A549 (cell line): ENCODE results near the gene PHF23.

Source experiments
- FOXS1 ChIP-seq: fragments of 250-450 bp; sonication (Bioruptor Pico); IDR thresholded peaks from 2 replicates; pipeline ENCODE4 v1.5.0; 2020; ENCODE audit warnings: mild to moderate bottlenecking, moderate library complexity
- NPAS2 ChIP-seq: fragments of 250-450 bp; sonication (Bioruptor Pico); IDR thresholded peaks from 2 replicates; pipeline ENCODE4 v1.8.0; 2022; ENCODE audit warnings: mild to moderate bottlenecking, moderate library complexity, borderline replicate concordance
- POLR2A ChIP-seq: IDR thresholded peaks from 2 replicates; pipeline ENCODE4 v1.6.1; 2012; ENCODE audit warnings: mild to moderate bottlenecking, low read length
- RAD21 ChIP-seq, 2 experiments: fragments of >200 bp in 1 of 2; sonication (Bioruptor Twin) in 1 of 2; formaldehyde crosslinking in 1 of 2; IDR thresholded peaks in 1 of 2; conservative IDR thresholded peaks in 1 of 2; 2 replicates in 1 of 2; 3 replicates in 1 of 2; pipeline ENCODE4 v1.6.1; 2012 to 2018; ENCODE audit warnings: inconsistent platforms in 1 of 2
- SMC3 ChIP-seq: fragments of >200 bp; sonication (Bioruptor Twin); formaldehyde crosslinking; IDR thresholded peaks from 3 replicates; pipeline ENCODE4 v1.6.1; 2018; ENCODE audit warnings: inconsistent platforms
- TP53 ChIP-seq: fragments of 250-450 bp; sonication (Bioruptor Pico); IDR thresholded peaks from 2 replicates; pipeline ENCODE4 v1.5.0; 2021; ENCODE audit warnings: mild to moderate bottlenecking, moderate library complexity
- ZSCAN20 ChIP-seq: fragments of 250-450 bp; sonication (Bioruptor Pico); IDR thresholded peaks from 2 replicates; pipeline ENCODE4 v1.8.0; 2022; ENCODE audit warnings: mild to moderate bottlenecking, moderate library complexity
- TF ChIP-seq, protein P1 (sequence below): fragments of >200 bp; sonication (Bioruptor Twin); formaldehyde crosslinking; IDR thresholded peaks from 3 replicates; pipeline ENCODE4 v1.5.1; 2016
- TF ChIP-seq, protein P2 (sequence below): fragments of 200-600 bp; sonication (generic); IDR thresholded peaks from 2 replicates; pipeline ENCODE4 v1.6.1; 2016; ENCODE audit warnings: antibody characterized with exemption, mild to moderate bottlenecking, moderate library complexity
- TF ChIP-seq, protein P3 (sequence below): IDR thresholded peaks from 2 replicates; pipeline ENCODE4 v1.6.1; 2012

DNA sequence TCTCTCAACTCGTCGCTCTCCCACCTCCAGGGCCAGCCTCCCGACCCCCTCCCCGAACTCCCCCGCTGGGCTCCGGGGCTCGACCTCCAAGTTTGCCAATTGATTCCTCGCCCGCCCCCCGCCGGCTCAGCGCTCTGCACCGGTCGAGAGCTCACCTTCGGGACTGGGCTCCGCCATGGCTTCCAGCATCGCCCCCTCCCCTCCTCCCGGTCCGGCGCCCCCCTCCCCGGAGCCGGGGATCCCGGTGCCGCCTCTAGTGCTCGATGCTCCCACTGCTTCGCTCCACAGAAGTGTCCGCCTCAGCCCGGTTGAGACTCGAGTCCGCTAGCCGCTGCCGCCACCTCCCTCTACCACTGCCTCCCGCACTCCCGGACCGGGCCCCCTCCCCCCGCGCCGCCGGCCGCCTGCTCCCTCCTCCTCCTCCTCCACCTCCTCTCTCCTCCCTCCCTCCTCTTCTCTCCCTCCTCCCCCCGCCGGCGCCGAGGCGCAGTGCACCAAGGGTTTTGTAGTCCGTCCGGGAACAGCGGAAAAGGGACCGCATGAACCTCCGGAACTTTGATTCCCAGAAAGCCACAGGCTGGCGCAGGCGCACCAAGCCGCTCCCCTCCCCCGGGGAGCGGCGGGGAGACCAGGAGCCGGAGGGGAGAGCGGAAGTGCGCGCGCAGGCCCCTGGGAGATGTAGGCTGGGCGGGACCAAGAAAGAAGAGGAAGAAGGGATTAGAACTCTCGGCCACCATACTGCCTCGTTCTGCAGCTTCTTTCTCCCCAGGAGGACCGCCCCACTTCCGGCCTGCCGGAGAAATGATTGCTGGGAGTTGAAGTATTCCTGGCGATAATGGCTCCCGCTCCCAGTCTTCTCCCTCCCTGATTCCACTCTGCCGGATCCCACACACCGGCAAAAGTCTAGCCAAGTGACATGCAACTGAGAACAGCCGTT, at the start of gene PHF23:
- TF ChIP-seq, protein P1, sequence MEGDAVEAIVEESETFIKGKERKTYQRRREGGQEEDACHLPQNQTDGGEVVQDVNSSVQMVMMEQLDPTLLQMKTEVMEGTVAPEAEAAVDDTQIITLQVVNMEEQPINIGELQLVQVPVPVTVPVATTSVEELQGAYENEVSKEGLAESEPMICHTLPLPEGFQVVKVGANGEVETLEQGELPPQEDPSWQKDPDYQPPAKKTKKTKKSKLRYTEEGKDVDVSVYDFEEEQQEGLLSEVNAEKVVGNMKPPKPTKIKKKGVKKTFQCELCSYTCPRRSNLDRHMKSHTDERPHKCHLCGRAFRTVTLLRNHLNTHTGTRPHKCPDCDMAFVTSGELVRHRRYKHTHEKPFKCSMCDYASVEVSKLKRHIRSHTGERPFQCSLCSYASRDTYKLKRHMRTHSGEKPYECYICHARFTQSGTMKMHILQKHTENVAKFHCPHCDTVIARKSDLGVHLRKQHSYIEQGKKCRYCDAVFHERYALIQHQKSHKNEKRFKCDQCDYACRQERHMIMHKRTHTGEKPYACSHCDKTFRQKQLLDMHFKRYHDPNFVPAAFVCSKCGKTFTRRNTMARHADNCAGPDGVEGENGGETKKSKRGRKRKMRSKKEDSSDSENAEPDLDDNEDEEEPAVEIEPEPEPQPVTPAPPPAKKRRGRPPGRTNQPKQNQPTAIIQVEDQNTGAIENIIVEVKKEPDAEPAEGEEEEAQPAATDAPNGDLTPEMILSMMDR = no peak
- TF ChIP-seq NPAS2 (no peak), ZSCAN20 (CRISPR knock-in tag) (no peak), SMC3 (no peak), RAD21 (conservative IDR thresholded peaks at IDR 0.05 in 1 of 2, IDR thresholded peaks at IDR 0.05 in 1 of 2) (no peak), POLR2A (peak; percentile 70), FOXS1 (no peak), TP53 (CRISPR knock-in tag) (no peak)
- TF ChIP-seq, protein P2, sequence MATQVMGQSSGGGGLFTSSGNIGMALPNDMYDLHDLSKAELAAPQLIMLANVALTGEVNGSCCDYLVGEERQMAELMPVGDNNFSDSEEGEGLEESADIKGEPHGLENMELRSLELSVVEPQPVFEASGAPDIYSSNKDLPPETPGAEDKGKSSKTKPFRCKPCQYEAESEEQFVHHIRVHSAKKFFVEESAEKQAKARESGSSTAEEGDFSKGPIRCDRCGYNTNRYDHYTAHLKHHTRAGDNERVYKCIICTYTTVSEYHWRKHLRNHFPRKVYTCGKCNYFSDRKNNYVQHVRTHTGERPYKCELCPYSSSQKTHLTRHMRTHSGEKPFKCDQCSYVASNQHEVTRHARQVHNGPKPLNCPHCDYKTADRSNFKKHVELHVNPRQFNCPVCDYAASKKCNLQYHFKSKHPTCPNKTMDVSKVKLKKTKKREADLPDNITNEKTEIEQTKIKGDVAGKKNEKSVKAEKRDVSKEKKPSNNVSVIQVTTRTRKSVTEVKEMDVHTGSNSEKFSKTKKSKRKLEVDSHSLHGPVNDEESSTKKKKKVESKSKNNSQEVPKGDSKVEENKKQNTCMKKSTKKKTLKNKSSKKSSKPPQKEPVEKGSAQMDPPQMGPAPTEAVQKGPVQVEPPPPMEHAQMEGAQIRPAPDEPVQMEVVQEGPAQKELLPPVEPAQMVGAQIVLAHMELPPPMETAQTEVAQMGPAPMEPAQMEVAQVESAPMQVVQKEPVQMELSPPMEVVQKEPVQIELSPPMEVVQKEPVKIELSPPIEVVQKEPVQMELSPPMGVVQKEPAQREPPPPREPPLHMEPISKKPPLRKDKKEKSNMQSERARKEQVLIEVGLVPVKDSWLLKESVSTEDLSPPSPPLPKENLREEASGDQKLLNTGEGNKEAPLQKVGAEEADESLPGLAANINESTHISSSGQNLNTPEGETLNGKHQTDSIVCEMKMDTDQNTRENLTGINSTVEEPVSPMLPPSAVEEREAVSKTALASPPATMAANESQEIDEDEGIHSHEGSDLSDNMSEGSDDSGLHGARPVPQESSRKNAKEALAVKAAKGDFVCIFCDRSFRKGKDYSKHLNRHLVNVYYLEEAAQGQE = no peak; the same call in 1 of the 2 replicates
- TF ChIP-seq, protein P3, sequence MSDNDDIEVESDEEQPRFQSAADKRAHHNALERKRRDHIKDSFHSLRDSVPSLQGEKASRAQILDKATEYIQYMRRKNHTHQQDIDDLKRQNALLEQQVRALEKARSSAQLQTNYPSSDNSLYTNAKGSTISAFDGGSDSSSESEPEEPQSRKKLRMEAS = peak; percentile 52
